HepG2 (cell line): ENCODE results near the gene RNF150. TPM values are rescaled to one million over a fixed set of nuclear protein-coding genes. Genes with fewer than 3 reads are reported as not detected.
A peak's percentile ranks its signal among the peaks of the same experiment; 100 is the strongest.

Source experiments
- ATRX ChIP-seq: sonication (generic); formaldehyde crosslinking; IDR thresholded peaks from 2 replicates; pipeline ENCODE4 v1.4.0; 2020; ENCODE audit warnings: missing genetic modification reagents, borderline replicate concordance
- GABPA ChIP-seq, 2 experiments: IDR thresholded peaks; 2 replicates each; pipeline ENCODE4 v1.6.1; 2011 to 2016; ENCODE audit warnings: low read depth in 2 of 2, low read length in 1 of 2, missing biosample characterization in 1 of 2, missing genetic modification characterization in 1 of 2
- KLF15 ChIP-seq: sonication (generic); formaldehyde crosslinking; IDR thresholded peaks from 2 replicates; pipeline ENCODE4 v1.8.1; 2023; ENCODE audit warnings: borderline replicate concordance, mild to moderate bottlenecking, inconsistent platforms, missing genetic modification reagents, mixed read lengths
- MLX ChIP-seq: IDR thresholded peaks from 2 replicates; pipeline ENCODE4 v1.6.1; 2016
- MTA1 ChIP-seq: sonication (generic); formaldehyde crosslinking; IDR thresholded peaks from 2 replicates; pipeline ENCODE4 v1.4.0; 2020; ENCODE audit warnings: missing genetic modification reagents, mild to moderate bottlenecking, borderline replicate concordance
- MYPOP ChIP-seq: sonication (generic); formaldehyde crosslinking; IDR thresholded peaks from 2 replicates; pipeline ENCODE4 v1.8.1; 2023; ENCODE audit warnings: mild to moderate bottlenecking, moderate library complexity, missing genetic modification reagents
- PAF1 ChIP-seq: IDR thresholded peaks from 2 replicates; pipeline ENCODE4 v1.6.1; 2016; ENCODE audit warnings: missing genetic modification reagents, missing compliant biosample characterization
- RFX3 ChIP-seq: IDR thresholded peaks from 2 replicates; pipeline ENCODE4 v1.6.1; 2016; ENCODE audit warnings: missing biosample characterization, missing genetic modification reagents
- TERF1 ChIP-seq: sonication (generic); formaldehyde crosslinking; IDR thresholded peaks from 2 replicates; pipeline ENCODE4 v1.8.0; 2022; ENCODE audit warnings: mild to moderate bottlenecking, missing genetic modification reagents, moderate library complexity
- UBTF ChIP-seq: sonication (generic); formaldehyde crosslinking; IDR thresholded peaks from 2 replicates; pipeline ENCODE4 v1.4.0; 2020; ENCODE audit warnings: mild to moderate bottlenecking, missing genetic modification reagents
- ZNF136 ChIP-seq: sonication (generic); formaldehyde crosslinking; IDR thresholded peaks from 2 replicates; pipeline ENCODE4 v1.8.1; 2022; ENCODE audit warnings: low read depth, mild to moderate bottlenecking, moderate library complexity, missing genetic modification reagents
- ZNF318 ChIP-seq: sonication (generic); formaldehyde crosslinking; IDR thresholded peaks from 2 replicates; pipeline ENCODE4 v1.4.0; 2020; ENCODE audit warnings: mild to moderate bottlenecking, missing genetic modification reagents
- ZNF326 ChIP-seq: sonication (generic); formaldehyde crosslinking; IDR thresholded peaks from 2 replicates; pipeline ENCODE4 v1.4.0; 2020; ENCODE audit warnings: missing genetic modification reagents, borderline replicate concordance
- ZSCAN21 ChIP-seq: sonication (generic); formaldehyde crosslinking; IDR thresholded peaks from 2 replicates; pipeline ENCODE4 v1.8.0; 2022; ENCODE audit warnings: mild to moderate bottlenecking, missing genetic modification reagents, moderate library complexity, borderline replicate concordance
- polyA plus RNA-seq, 8 experiments: library from polyadenylated mRNA; depleted of rRNA in 3 of 8; stranded (reverse) in 7 of 8; unstranded in 1 of 8; fragments of >200 nt; fragmentation: Illumina TruSeq in 4 of 8; extraction: Trizol in 4 of 8; gene quantifications; 2 replicates each; pipeline versions ENCODE4 v1.2.1 to v1.2.3, GENCODE V29; 2011 to 2016; ENCODE audit warnings: low read depth in 4 of 8, missing spikeins in 1 of 8, mixed read lengths in 1 of 8; ENCODE audit not compliant: insufficient read depth in 1 of 8
- total RNA-seq, 5 experiments: library from RNA; depleted of rRNA; stranded (reverse); fragments of >200 nt; fragmentation: Illumina TruSeq; extraction: Trizol; gene quantifications; 2 replicates each; pipeline ENCODE4 v1.2.3, GENCODE V29; 2016; ENCODE audit warnings: low read depth in 1 of 5

Gene RNF150
- total and polyA plus RNA-seq, 2 of the 13 experiments (the other 11 are each of a cell fraction or from before 2014, with no cell fraction given): 0.02 to 0.03 TPM

GRCh38 chr4:141133146-141133998, at the start of gene RNF150 (continued):
- TF ChIP-seq MYPOP (peak; percentile 100), PAF1 (CRISPR knock-in tag) (no peak), MLX (CRISPR knock-in tag) (no peak), MTA1 (CRISPR knock-in tag) (peak; percentile 41; the same call in 1 of the 2 replicates), UBTF (CRISPR knock-in tag) (peak; percentile 45; the same call in 1 of the 2 replicates), ZNF136 (CRISPR knock-in tag) (no peak), RFX3 (no peak), ZNF318 (CRISPR knock-in tag) (0 out of 2 replicates have a peak, but pooled peaks have one; percentile 35), GABPA (IDR thresholded peaks at IDR 0.05; ENCODE audit: low read depth, low read length) (no peak), GABPA (CRISPR knock-in tag; IDR thresholded peaks at IDR 0.05; ENCODE audit: low read depth) (peak; percentile 69), ATRX (CRISPR knock-in tag) (no peak), TERF1 (CRISPR knock-in tag) (no peak), KLF15 (CRISPR knock-in tag) (no peak), ZSCAN21 (CRISPR knock-in tag) (no peak), ZNF326 (CRISPR knock-in tag) (no peak)
